Measurements from ENCODE around the gene OR1J4.
"Not testable (repeated sequence)": the region's sequence is repeated elsewhere in the genome, so short reads cannot be mapped to it uniquely, and the experiment has no call there.

Gene OR1J4, protein sequence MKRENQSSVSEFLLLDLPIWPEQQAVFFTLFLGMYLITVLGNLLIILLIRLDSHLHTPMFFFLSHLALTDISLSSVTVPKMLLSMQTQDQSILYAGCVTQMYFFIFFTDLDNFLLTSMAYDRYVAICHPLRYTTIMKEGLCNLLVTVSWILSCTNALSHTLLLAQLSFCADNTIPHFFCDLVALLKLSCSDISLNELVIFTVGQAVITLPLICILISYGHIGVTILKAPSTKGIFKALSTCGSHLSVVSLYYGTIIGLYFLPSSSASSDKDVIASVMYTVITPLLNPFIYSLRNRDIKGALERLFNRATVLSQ

DNA sequence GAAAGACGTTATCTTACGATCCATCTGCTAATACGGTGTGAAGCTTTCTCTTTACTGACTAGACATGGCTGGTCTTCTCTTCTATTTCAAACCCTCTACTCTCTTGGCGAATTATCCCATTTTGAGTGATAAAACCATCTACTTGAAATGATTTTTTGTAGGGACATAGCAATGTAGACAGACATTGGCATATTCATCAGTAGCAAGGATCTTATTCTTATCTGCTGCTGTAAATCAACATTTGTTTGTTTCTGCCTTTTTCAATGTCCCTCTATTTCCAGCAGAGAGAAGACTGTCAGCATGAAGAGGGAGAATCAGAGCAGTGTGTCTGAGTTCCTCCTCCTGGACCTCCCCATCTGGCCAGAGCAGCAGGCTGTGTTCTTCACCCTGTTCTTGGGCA is at the start of gene OR1J4:
TSS of gene OR1J4 (plus strand) at position 301 of the 400 bp plus-strand sequence. CDS start at position 301, 0 bp downstream.
- no peak for DNase-seq (ENCODE audit: low read depth, low spot score)

DNA sequence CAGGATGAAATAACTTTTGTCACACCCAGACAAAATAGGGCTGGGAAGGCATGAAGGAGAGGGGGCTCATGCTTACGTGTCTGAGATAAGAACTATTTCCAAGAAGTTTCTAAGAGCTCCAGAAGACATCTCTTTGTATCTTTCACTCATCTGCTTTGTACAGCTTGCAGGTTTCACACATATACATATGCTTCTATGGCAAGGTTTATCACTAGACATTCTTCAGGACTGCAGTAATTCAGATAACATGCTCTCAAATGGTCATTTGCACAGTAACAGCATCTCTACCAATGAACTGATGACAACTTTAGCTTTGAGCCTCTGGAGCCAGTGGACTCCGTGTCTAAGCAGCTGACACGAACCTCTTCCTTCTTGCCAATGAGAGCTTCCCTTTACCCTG is 44.4 kb upstream of the OR1J4 start:
- no peak for DNase-seq (ENCODE audit: low read depth, low spot score)

DNA sequence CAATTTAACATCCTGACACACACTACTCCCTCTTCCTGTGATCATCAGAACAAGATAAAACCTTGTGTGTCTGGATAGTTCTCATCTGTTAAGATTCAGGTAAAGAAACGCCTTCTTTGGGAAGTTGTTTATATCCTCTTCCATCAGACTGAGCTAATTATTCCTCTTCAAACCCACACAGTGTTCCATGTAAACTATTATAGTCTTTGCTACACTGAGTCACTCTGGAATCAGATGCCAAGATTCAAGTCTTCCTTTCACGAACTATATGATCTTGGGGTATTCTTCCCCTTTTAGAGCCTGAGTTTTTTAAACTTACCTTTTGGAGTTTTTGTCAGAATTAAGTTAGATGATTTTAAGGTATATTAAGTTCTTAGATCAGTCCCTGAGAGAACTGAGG is 43.2 kb upstream of the OR1J4 start:
- DNase-seq (ENCODE audit: low read depth, low spot score) = no peak

DNA sequence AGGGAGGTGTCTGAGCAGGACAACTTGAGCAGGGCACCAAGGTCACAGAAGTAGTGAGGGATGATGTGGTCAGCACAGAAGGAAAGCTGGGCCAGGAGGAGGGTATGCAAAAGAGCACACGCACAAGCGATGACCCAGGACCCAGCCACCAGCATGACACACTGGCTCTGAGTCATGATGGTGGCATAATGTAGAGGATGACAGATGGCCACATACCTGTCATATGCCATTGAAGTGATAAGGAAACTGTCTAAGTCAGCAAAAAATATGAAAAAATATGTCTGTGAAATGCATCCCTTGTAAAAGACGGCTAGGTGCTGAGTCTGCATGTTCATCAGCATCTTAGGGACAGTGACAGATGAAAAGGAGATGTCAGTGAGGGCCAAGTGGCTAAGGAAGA is 41.6 kb upstream of the OR1J4 start:
- DNase-seq (ENCODE audit: low read depth, low spot score) = no peak

DNA sequence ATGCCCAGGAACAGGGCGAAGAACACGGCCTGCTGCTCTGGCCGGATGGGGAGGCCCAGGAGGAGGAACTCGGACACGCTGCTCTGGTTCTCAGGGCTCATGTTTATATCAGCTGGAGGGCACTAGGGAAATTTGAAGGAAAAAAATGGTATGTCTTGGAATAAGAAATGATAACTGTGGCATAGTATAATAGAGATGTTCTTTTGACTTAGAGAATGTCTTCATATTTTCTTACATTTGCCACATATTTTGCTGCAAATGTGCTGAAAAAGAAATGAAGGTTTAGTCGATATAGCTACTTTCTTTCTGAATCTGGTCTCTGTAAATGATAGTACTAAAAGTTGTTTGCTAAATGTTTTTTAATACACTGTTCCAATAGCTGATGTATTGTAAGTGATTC is 41.1 kb upstream of the OR1J4 start, which contains the start of gene OR1J1:
TSS of gene OR1J1 (minus strand) at position 101 of the 400 bp plus-strand sequence. CDS start at position 101, 0 bp downstream.
- no peak for DNase-seq (ENCODE audit: low read depth, low spot score)

DNA sequence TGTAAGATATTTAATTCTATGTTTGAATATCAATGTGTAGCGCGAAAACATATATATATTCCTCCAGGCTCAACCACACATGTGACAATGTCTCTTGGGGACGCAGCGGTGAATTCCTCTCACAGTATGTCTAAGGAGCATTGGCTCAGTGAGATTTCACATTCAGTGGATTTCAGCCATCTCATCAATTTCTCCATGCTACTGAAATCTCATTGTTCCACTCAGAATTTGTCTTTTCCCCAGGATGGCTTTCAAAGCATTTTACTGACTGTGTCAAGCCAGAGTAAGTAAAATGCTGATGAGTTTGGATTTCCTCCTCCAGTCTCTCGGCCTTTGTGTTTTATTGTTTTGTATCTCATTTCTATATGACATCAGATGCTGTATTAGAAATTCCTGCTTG is 39.9 kb upstream of the OR1J4 start:
- DNase-seq (ENCODE audit: low read depth, low spot score) = no peak

DNA sequence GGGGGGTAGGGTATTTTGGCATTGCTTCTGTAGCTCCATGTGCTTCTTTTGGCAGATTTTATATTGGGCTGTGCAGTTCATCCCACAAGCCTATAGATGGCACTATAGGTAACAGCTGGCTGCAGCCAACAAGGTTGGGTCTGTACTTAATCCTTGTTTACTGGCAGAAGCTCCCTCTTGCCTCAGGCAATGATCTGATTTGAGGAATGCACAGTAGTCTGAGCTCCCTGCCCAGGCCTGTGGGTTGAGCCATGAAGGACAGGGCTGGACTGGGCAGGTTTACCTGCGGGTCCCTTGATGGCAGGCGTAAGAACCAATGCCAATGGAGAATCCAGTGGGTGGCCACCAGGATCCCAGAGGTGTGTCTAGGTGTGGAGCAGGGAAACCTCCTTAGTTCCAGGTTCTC is 20.1 kb upstream of the OR1J4 start:
- peak; percentile 93 for DNase-seq (ENCODE audit: low read depth, low spot score)

DNA sequence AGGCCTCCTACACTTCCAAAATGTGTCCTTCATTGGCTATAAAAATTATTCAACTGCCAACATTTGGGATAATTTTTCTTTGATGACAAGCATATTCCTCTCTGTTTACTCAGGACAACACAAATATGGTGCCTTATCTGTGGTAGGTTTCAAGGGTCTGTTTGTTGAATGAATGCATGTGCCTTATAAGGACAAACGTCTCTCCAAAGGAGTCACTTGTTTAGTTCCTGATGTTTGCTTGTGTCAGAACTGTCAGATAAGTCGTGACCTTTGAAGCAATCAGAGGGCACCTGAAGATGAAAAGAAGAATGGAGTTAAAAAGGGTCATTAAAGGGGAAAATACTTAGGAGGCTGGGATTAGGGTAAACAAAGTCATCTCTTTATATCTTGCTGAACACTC is 12.0 kb upstream of the OR1J4 start:
- no peak for DNase-seq (ENCODE audit: low read depth, low spot score)

DNA sequence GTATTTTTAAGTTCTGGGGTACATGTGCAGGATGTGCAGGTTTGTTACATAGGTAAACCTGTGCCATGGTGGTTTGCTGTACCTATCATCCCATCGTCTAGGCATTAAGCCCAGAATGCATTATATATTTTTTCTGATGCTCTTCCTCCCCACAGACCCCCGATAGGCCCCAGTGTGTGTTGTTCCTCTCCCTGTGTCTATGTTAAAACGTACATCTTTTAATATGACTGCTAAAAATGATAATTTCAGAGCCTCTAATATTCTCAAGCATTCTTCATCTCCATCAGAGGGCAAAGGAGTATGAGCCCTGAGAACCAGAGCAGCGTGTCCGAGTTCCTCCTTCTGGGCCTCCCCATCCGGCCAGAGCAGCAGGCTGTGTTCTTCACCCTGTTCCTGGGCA is 8.4 kb upstream of the OR1J4 start, which contains the start of gene OR1J2:
TSS of gene OR1J2 (plus strand) at position 301 of the 400 bp plus-strand sequence. CDS start at position 301, 0 bp downstream.
- DNase-seq (ENCODE audit: low read depth, low spot score) = no peak

DNA sequence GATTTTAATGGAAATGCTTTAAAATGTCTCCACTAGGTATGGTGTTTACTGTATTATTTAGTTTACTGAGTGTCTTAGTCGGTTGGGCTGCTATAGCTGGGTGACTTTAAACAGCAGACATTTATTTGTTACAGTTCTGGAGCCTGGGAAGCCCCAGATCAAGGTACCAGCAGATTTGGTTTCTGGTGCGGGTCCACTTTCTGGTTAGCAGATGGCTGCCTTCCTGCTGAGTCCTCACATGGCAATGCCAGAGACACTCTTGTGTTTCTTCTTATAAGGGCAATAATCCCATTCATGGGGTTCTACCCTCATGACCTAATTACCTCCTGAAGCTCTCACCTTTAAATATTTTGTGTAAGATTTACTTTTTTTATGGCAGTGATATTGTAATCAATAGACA is 715 bp upstream of the OR1J4 start:
- DNase-seq (ENCODE audit: low read depth, low spot score) = no peak

DNA sequence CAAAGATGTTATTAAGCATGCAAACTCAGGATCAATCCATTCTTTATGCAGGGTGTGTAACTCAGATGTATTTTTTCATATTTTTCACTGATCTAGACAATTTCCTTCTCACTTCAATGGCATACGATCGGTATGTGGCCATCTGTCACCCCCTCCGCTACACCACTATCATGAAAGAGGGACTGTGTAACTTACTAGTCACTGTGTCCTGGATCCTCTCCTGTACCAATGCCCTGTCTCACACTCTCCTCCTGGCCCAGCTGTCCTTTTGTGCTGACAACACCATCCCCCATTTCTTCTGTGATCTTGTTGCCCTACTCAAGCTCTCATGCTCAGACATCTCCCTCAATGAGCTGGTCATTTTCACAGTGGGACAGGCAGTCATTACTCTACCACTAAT is 435 bp downstream of the OR1J4 start:
- DNase-seq (ENCODE audit: low read depth, low spot score) = no peak

DNA sequence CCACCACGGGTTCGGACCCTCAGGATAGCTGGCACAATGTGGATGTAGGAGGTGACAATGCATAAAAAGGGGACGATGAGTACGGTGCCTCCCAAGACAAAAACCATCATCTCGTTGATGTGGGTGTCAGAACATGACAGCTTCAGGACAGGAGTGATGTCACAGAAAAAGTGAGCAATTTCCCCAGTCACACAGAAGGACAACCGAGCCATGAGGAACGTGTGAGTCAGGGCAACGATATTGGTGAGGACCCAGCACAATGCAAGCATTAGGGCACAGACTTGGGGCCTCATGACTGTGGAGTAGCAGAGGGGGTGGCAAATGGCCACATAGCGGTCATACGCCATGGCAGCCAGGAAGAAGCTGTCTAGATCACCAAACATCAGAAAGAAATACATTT is 7.7 kb downstream of the OR1J4 start:
- DNase-seq (ENCODE audit: low read depth, low spot score) = no peak

DNA sequence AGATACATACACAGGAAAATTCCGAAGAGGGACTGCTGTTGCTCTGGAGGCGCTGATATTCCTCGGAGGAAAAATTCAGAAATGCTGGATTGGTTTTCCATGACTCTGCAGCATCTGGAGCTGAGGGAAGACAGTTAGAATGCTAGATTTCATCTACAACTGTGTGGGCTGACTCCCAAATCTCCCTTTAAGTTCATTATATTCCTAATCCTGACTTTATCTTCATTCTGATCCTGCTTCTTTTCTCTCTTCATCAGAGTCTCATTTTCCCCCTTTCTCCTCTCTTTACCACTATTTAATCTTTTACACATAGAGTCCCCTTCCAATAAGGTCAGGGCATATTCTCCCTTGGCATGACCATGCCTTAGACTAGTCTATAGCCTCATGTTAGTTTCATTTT is 8.3 kb downstream of the OR1J4 start, which contains the start of gene OR1N1:
TSS of gene OR1N1 (minus strand) at position 101 of the 400 bp plus-strand sequence. CDS start at position 101, 0 bp downstream.
- no peak for DNase-seq (ENCODE audit: low read depth, low spot score)

DNA sequence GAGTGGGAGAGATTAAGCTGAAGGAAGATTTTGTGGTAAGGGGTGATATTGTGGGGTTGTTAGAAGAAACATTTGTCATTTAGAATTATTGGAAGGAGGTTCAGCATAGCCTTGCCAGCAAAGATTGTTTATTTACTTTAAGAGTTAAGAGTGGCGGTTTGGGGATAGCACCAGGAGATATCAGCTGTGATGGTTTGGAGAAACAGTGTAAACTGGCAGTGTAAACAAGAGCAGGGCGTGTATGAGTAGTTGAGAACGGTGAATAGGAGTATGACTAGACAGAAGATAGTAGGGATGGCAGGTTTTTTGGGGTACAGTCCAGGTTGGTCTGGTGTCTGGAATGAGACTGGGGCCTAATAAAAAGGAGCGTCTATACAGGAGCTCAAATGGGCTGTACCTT is 12.2 kb downstream of the OR1J4 start:
- not testable (repeated sequence) for DNase-seq (ENCODE audit: low read depth, low spot score)

DNA sequence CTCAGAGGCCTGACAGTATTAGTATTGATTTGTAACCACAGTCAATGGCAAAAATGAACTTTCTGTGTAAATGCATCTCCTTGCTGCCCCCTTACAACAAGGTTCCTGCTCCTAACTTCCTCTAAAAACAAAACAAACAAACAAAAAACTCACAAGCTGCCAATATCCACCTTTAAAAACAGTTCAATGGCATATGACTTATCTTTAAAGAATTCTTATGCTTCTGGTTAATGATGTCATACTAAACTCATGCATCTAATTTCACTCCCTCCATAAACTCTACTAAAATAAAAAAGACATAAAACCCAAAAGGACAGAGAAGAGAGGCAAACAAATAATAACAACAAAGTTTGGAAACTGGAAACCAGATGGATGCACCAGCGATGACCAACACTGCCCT is 17.2 kb downstream of the OR1J4 start:
- DNase-seq (ENCODE audit: low read depth, low spot score) = no peak

DNA sequence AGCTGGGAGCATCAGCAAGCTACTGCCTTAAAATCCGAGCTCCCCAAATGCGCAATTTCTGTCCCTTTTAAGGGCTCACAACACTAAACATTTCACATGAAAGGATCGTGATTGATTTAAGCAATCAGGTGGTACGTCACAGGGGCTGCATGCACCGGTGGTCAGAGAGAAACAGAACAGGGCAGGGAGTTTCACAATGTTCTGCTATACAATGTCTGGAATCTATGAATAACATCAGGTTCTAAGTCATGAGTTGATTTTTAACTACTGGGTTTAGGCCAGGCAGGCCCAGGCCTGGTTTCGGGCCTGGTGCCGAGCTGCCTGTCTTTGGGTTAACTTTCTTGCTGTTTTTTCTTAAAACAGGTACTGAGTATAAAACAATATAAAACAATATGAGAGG is 18.1 kb downstream of the OR1J4 start:
- not testable (repeated sequence) for DNase-seq (ENCODE audit: low read depth, low spot score)

DNA sequence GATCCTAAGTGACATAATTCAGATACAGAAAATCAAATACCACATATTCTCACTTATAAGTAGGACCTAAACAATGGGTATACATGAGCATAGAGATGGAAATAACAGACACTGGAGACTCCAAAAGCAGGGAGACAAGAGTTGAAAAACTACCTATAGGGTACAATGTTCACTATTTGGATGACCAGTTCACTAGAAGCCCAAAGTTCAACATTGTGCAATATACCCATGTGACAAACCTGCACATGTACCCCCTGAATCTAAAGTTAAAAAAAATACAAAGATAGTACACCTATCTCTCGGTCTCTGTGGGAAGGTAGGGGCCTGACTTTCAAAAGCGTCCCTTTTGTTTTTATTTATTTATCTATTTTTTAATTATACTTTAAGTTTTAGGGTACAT is 19.8 kb downstream of the OR1J4 start:
- no peak for DNase-seq (ENCODE audit: low read depth, low spot score)

DNA sequence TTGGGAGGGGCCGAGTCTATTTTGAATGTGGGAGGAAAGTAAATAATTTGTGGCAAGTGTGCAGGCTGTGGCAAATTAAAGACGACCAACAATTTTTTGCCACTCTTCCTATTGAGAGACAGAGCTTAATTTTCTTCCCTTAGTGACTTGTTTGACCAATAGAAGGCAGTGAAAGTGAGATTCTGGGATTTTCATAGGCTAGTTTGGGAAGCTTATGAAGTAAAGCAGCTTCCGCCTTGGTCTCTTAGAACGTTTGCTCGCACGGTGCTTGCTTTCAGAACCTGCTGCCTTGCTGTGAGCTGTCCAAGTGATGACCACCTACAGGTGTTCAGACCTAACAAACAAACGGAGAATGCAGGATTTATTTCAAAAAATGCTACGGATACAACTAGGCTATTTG is 27.3 kb downstream of the OR1J4 start:
- no peak for DNase-seq (ENCODE audit: low read depth, low spot score)

DNA sequence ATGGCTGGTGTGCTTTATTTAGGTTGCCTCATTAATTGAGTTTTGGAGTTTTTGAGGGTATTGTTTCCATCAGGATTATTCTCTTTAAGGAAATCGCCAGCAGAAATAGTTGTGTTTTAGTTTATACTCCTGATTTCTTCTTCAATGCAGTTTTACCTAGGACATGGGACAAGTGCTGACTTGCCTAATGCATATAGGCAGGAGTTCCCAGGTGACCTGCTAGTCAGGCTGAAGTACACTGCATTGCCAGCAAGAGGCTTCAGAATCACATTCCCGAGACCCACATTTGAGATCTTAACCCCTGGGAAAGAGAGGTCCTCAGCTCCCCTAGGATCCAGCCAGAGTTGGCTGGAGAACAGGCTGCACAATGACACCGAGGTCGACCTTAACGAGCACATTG is 32.4 kb downstream of the OR1J4 start:
- no peak for DNase-seq (ENCODE audit: low read depth, low spot score)

DNA sequence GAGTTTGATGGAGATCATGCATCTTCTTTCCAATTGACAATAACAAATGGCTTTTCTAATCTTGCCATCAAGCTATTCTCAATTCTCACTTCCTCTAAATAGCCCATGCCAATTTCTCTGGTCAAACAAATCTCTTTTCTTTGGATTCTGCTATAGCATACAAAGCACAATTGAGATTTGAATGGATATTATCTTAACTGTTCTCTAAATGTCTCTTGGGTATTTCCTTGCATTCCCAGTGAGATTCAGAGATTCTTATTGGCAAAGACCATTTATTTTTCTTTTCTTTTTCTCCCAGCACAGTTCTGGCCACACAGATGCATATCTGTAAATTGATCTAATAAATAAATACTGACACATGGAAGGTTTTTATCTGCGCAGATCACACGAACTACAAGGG is 33.9 kb downstream of the OR1J4 start, which contains the start of gene OR1N2:
TSS of gene OR1N2 (plus strand) at position 301 of the 400 bp plus-strand sequence. CDS start 100 bp downstream, outside the sequence.
- no peak for DNase-seq (ENCODE audit: low read depth, low spot score)

DNA sequence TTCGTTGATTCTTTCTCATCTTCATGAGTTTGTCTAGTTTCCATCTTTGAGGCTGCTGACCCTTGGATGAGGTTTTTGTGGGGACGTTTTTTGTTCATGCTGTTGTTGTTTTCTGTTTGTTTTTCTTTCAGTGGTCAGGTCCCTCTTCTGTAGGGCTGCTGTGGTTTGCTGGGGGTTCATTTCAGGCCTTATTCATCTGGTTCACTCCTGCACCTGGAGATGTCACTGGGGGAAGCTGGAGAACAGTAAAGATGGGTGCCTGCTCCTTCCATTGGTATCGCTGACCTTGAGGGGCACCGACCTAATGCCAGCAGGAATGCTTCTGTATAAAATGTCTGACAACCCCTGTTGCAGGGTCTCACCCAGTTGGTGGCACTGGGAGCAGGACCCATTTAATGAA is 42.5 kb downstream of the OR1J4 start:
- DNase-seq (ENCODE audit: low read depth, low spot score) = no peak

DNA sequence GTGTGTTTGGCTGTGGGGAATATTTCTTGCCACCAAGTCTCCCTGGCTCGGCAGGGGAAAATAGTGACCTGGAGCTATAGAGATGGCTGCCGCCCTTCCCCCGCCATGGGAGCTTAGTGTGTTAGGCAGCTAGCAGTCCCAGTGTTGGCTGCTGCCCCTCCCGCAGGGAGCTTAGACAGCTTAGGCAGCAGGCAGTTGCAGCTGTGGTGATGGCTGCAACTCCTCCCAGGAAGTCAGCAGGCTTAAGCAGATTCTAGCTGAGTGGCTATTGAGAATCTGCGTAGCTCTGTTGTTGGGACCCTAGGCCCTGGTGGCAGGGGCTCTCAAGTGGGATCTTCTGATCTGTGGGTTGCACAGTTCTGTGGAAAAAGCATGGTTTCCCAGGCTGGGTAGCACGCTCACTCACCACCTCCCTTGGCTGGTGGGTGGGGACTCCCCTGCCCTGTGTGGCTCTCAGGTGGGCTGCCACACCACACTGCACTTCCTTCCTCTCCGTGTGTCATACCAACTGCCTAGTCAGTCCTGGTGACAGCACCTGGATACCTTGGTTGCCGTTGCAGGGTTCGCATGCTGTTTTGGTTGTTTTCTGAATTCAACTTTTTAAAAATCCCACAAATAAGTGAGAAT is 43.3 kb downstream of the OR1J4 start:
- DNase-seq (ENCODE audit: low read depth, low spot score) = peak; percentile 64

DNA sequence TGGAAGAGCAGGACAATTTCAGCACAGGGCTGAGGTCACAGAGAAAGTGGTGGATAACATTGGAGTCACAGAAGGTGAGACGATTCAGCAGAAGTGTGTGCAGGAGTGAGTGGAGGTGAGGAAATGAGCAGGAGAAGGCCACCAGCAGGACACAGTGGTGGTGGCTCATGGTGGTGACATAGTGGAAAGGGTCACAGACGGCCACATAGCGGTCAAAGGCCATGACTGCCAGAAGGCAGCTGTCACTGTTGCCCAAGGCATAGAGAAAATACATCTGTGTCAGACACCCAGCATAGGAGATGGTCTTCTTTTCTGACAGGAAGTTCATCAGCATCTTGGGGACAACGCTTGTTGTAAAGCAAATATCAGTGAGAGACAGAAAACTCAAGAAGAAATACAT is 49.0 kb downstream of the OR1J4 start:
- no peak for DNase-seq (ENCODE audit: low read depth, low spot score)
